Stimulated activated CD8-positive, alpha-beta memory T cell treated with anti-CD3 and anti-CD28 coated beads, Interleukin-12 subunit alpha, Interleukin-12 subunit beta, amount 100 ng/mL, for 1 hour (primary cell): Measurements from ENCODE around the gene SPATA31A3.
"Not testable (repeated sequence)": the region's sequence is repeated elsewhere in the genome, so short reads cannot be mapped to it uniquely, and the experiment has no call there.

ENCODE experiments used
- DNase-seq: peaks from one replicate; pipeline ENCODE4 v3.0.0-alpha.2; 2020; ENCODE audit warnings: low read depth

Gene SPATA31A3

DNA sequence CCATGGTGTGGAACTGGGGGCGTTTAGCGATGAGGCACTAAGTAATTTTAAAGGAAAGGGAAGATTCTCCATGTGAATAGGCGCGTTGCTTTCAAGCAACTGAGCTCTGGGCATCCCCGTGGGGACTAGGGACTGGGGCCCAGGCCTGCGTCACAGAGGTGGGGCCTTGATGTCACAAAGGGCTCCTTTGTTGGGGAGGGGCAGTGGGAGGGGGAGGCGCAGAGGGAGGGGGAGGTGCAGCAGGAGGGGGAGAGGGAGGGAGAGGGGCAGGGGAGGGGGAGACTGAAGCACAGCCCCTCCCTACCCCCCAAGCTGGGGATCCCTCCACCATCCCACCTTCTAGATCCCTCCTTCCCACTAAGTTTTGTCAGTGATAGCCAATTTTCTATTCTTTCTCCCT is at the start of gene SPATA31A3:
Gene SPATA31A3, minus strand, starts transcription at position 101 of the 400 bp plus-strand sequence. Its CDS starts 29 bp downstream, at position 72.
- not testable (repeated sequence) for DNase-seq

DNA sequence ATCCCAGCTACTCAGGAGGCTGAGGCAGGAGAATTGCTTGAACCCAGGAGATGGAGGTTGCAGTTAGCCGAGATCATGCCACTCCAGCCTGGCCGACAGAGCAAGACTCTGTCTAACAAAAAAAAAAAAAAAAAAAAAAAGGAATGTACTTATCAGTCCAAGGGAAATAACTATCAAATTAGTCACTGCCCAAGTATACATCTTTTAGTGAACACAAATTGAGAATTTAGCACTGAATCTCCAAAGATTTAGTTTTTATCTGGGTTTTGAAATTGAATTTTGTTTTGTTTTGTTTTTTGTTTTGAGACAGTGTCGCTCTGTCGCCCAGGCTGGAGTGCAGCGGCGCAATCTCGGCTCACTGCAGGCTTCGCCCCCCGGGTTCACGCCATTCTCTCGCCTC is 39.8 kb downstream of the SPATA31A3 start:
- not testable (repeated sequence) for DNase-seq

DNA sequence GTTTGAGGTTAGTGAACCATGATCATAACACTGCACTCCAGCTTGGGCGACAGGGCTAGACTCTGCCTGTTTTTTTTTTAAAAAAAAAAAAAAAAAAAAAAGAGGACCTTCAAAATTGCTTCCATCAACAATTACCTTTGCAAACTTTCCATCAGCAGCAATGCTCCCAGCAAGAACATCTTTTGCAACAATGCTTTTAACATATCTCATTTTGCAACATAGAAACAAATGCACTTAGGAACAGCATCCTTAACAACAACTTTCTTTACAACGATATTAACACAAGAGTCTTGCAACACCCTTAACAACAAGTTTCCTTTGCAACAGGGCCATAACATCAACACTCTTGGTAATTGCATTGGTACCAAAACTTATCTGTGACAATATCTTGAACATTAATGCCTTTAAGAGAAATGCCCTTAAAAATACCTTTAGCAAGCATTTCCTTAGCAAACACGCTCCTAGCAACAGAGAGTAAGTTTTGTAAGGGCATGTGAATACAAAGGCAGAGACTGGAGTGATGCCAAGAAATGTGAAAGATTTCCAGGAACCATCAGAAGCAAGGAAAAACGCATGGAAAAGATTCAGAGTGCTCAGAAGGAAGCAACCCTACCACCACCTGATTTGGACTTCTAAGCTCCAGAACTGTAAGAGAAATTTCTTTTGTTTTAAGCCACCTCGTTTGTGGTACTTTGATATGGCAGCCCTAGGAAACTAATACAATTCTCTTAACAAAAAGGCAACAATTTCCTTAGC is 49.8 kb downstream of the SPATA31A3 start:
- DNase-seq = not testable (repeated sequence)

DNA sequence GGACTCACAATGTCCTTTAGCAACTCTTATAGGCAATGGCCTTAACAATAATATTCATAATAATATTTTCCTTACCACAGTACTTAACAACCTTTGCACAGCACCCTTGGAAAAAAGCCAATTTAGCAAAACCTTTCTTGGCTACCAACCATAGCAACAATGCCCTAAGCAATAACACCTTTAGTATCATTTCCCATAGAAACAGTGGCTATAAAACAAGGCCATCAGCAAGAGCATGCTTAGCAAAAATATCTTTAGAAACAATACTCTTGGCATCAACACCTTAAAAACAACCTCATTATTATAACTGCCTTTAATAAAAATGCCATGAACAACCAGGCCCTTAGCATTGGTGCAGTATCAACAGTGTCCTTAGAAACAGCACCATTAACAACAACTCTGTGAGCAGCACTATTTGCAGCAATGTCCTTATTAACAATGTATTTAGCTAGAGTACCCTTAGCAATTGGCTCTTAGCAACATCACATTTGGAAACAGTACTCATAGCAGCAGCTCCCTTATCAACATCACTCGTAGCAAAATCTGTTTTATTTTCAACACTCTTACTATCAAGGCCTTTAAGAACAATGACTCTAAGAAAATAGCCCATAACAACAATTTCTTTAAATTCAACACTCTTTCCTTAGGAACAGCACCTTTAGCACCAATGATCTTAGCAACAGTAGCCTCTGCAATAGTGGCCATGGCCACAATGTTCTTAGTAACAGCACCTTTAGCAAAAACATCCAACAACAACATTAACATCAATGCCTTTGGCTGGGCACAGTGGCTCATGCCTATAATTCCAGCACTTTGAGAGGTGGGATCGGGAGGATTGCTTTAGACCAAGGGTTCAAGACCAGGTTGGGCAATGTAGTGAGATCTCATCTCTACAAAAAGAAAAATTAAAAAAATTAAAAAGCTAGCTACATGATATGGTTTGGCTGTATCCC is 52.2 kb downstream of the SPATA31A3 start:
- DNase-seq = not testable (repeated sequence)

DNA sequence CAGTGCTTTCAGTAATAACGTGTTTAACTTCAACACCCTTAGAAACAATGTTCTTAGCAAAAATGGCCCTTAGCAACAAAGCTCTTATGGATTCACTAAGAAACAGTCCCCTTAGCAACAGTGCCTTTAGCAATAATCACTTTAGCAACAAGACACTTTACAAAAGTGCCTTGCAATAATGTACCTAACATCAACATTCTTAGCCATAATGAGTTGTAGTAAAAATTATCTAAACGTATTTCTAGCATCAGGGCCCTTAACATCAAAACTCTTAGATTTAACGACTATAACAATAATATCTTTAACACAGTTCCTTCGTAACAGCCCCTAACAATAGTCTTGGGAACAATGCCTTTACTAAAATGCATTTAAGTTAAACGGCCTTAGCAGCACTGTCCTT is 54.0 kb downstream of the SPATA31A3 start:
- not testable (repeated sequence) for DNase-seq

DNA sequence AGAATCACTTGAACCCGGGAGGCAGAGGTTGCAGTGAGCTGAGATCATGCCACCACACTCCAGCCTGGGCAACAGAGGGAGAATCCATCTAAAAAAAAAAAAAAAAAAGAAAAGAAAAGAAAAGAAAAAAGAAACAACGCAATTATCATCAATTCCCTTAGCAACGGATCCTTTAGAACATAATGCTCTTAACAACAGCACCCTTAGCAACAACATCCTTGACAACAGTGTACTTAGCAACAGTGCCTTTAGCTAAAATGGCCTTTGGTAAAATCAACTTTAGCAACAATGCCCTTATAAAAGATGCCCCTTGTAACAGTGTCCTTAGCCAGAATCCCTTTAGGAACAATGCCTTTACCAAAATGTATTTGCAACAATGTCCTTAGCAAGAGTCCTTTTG is 54.7 kb downstream of the SPATA31A3 start:
- not testable (repeated sequence) for DNase-seq
